GM18873 (cell line): ENCODE measurements around the gene POFUT2.

Source experiments
- ATAC-seq: cut with Tn5 transposase; IDR thresholded peaks from one replicate; pipeline ENCODE4 v1.9.1; 2021; ENCODE audit warnings: mild to moderate bottlenecking, moderate library complexity, moderate number of reproducible peaks; ENCODE audit not compliant: unreplicated experiment, low FRiP score

POFUT2 gene

GRCh38 chr21:45299864-45300785, 12.4 kb upstream of the POFUT2 start:
- no peak for ATAC-seq

- no peak for ATAC-seq
These were observed 11.6 kb upstream of the POFUT2 start for GRCh38 chr21:45299026-45299863.

- no peak for ATAC-seq
These were observed 10.2 kb upstream of the POFUT2 start for GRCh38 chr21:45297869-45298268.

- no peak for ATAC-seq
These were observed 9.6 kb upstream of the POFUT2 start for GRCh38 chr21:45297329-45297728.

- no peak for ATAC-seq
These were observed 8.9 kb upstream of the POFUT2 start for GRCh38 chr21:45296638-45297037.

GRCh38 chr21:45295576-45296365, 8.1 kb upstream of the POFUT2 start:
- ATAC-seq = no peak

- ATAC-seq = no peak
These were observed 7.0 kb upstream of the POFUT2 start for GRCh38 chr21:45294509-45295291.

- ATAC-seq = no peak
These were observed 6.2 kb upstream of the POFUT2 start for GRCh38 chr21:45293726-45294401.

GRCh38 chr21:45293220-45293725, 5.6 kb upstream of the POFUT2 start:
- ATAC-seq = no peak

GRCh38 chr21:45292399-45293219, 4.9 kb upstream of the POFUT2 start:
- no peak for ATAC-seq

- no peak for ATAC-seq
These were observed 4.1 kb upstream of the POFUT2 start for GRCh38 chr21:45291613-45292398.

GRCh38 chr21:45290948-45291612, 3.4 kb upstream of the POFUT2 start:
- ATAC-seq = no peak

- ATAC-seq = no peak
These were observed 2.2 kb upstream of the POFUT2 start for GRCh38 chr21:45289655-45290515.

- ATAC-seq = no peak
These were observed 1.4 kb upstream of the POFUT2 start for GRCh38 chr21:45289134-45289533.

- ATAC-seq = no peak
These were observed 746 bp upstream of the POFUT2 start for GRCh38 chr21:45288441-45288841.
